Measurements from ENCODE around the gene PRSS27. TPM values are rescaled to one million over a fixed set of nuclear protein-coding genes. Genes with fewer than 3 reads are reported as not detected.

Gene PRSS27
- total RNA-seq, 1 donor from 2014 or later = 2.9 TPM

GRCh38 chr16:2715519-2715918 is 4.5 kb downstream of the PRSS27 start:
- TF ChIP-seq CTCF (IDR thresholded peaks at IDR 0.05; ENCODE audit: insufficient read depth, low read length, poor library complexity, severe bottlenecking) = no peak
- H3K4me3 ChIP-seq (ENCODE audit: low read depth, low read length) = no peak overlapping the region
- no peak for DNase-seq (ENCODE audit: low read depth)

GRCh38 chr16:2715064-2715463 is 5.0 kb downstream of the PRSS27 start:
- TF ChIP-seq CTCF (IDR thresholded peaks at IDR 0.05; ENCODE audit: insufficient read depth, low read length, poor library complexity, severe bottlenecking) = no peak
- no peak overlapping the region for H3K4me3 ChIP-seq (ENCODE audit: low read depth, low read length)
- no peaks in the 10 kb centered on the region for H3K36me3 ChIP-seq (ENCODE audit: control insufficient read depth, insufficient read depth, low read length)
- DNase-seq (ENCODE audit: low read depth) = no peak
- peaks cover 20% of the 10 kb centered on the region for H3K27me3 ChIP-seq (ENCODE audit: control insufficient read depth, insufficient read depth, low read length)

More at GRCh38 chr16:2715519-2715918, 4.5 kb downstream of the PRSS27 start:
- Histone ChIP-seq H3K36me3 (ENCODE audit: control insufficient read depth, insufficient read depth, low read length) (no peaks in the 10 kb centered on the region), H3K27me3 (ENCODE audit: control insufficient read depth, insufficient read depth, low read length) (peaks cover 20% of the 10 kb centered on the region)

- H3K27me3 ChIP-seq (ENCODE audit: control insufficient read depth, insufficient read depth, low read length) = peaks cover 20% of the 10 kb centered on the region
- DNase-seq (ENCODE audit: low read depth) = no peak
- H3K4me3 ChIP-seq (ENCODE audit: low read depth, low read length) = no peak overlapping the region
- no peak for TF ChIP-seq CTCF (IDR thresholded peaks at IDR 0.05; ENCODE audit: insufficient read depth, low read length, poor library complexity, severe bottlenecking)
- no peaks in the 10 kb centered on the region for H3K36me3 ChIP-seq (ENCODE audit: control insufficient read depth, insufficient read depth, low read length)
Measured at GRCh38 chr16:2713985-2714774, 5.8 kb downstream of the PRSS27 start.

- no peak for TF ChIP-seq CTCF (IDR thresholded peaks at IDR 0.05; ENCODE audit: insufficient read depth, low read length, poor library complexity, severe bottlenecking)
- Histone ChIP-seq H3K4me3 (ENCODE audit: low read depth, low read length) (no peak overlapping the region), H3K27me3 (ENCODE audit: control insufficient read depth, insufficient read depth, low read length) (peaks cover 20% of the 10 kb centered on the region), H3K36me3 (ENCODE audit: control insufficient read depth, insufficient read depth, low read length) (no peaks in the 10 kb centered on the region)
- DNase-seq (ENCODE audit: low read depth) = no peak
Measured at GRCh38 chr16:2713523-2713922, 6.5 kb downstream of the PRSS27 start.

GRCh38 chr16:2712546-2712945 is 7.5 kb downstream of the PRSS27 start:
- no peak for DNase-seq (ENCODE audit: low read depth)
- peaks cover 20% of the 10 kb centered on the region for H3K27me3 ChIP-seq (ENCODE audit: control insufficient read depth, insufficient read depth, low read length)
- no peaks in the 10 kb centered on the region for H3K36me3 ChIP-seq (ENCODE audit: control insufficient read depth, insufficient read depth, low read length)
- TF ChIP-seq CTCF (IDR thresholded peaks at IDR 0.05; ENCODE audit: insufficient read depth, low read length, poor library complexity, severe bottlenecking) = no peak
- H3K4me3 ChIP-seq (ENCODE audit: low read depth, low read length) = no peak overlapping the region

GRCh38 chr16:2712063-2712441 is 8.0 kb downstream of the PRSS27 start:
- no peak for DNase-seq (ENCODE audit: low read depth)
- Histone ChIP-seq H3K36me3 (ENCODE audit: control insufficient read depth, insufficient read depth, low read length) (no peaks in the 10 kb centered on the region), H3K27me3 (ENCODE audit: control insufficient read depth, insufficient read depth, low read length) (peaks cover 20% of the 10 kb centered on the region), H3K4me3 (ENCODE audit: low read depth, low read length) (no peak overlapping the region)
- TF ChIP-seq CTCF (IDR thresholded peaks at IDR 0.05; ENCODE audit: insufficient read depth, low read length, poor library complexity, severe bottlenecking) = no peak
